ENCODE measurements around the gene NUMA1. TPM values are rescaled to one million over a fixed set of nuclear protein-coding genes. Genes with fewer than 3 reads are reported as not detected.
A peak's percentile ranks its signal among the peaks of the same experiment; 100 is the strongest.

The NUMA1 gene
- polyA plus RNA-seq, 1 donor from 2014 or later = 116 TPM

- no peaks in the 10 kb centered on the region for H3K27me3 ChIP-seq (ENCODE audit: insufficient read depth, low read depth, low read length)
- H3K9me3 ChIP-seq (ENCODE audit: low read length) = no peaks in the 10 kb centered on the region
- H4K20me1 ChIP-seq (ENCODE audit: insufficient read depth) = no peaks in the 10 kb centered on the region
- H3K4me3 ChIP-seq (ENCODE audit: low read length) = no peak overlapping the region
- no peaks in the 10 kb centered on the region for H3K36me3 ChIP-seq (ENCODE audit: insufficient read depth, low read length)
- H2AFZ ChIP-seq (ENCODE audit: low read depth, low read length) = no peak overlapping the region
- no peak overlapping the region for H3K27ac ChIP-seq (ENCODE audit: low read length)
- peak; percentile 84 for TF ChIP-seq CTCF (IDR thresholded peaks at IDR 0.05; ENCODE audit: poor library complexity, severe bottlenecking)
- no peak for TF ChIP-seq TAF1 (IDR thresholded peaks at IDR 0.05; ENCODE audit: low read depth)
- peak; percentile 79 for TF ChIP-seq RAD21 (conservative IDR thresholded peaks at IDR 0.05)
- TF ChIP-seq, protein P1, sequence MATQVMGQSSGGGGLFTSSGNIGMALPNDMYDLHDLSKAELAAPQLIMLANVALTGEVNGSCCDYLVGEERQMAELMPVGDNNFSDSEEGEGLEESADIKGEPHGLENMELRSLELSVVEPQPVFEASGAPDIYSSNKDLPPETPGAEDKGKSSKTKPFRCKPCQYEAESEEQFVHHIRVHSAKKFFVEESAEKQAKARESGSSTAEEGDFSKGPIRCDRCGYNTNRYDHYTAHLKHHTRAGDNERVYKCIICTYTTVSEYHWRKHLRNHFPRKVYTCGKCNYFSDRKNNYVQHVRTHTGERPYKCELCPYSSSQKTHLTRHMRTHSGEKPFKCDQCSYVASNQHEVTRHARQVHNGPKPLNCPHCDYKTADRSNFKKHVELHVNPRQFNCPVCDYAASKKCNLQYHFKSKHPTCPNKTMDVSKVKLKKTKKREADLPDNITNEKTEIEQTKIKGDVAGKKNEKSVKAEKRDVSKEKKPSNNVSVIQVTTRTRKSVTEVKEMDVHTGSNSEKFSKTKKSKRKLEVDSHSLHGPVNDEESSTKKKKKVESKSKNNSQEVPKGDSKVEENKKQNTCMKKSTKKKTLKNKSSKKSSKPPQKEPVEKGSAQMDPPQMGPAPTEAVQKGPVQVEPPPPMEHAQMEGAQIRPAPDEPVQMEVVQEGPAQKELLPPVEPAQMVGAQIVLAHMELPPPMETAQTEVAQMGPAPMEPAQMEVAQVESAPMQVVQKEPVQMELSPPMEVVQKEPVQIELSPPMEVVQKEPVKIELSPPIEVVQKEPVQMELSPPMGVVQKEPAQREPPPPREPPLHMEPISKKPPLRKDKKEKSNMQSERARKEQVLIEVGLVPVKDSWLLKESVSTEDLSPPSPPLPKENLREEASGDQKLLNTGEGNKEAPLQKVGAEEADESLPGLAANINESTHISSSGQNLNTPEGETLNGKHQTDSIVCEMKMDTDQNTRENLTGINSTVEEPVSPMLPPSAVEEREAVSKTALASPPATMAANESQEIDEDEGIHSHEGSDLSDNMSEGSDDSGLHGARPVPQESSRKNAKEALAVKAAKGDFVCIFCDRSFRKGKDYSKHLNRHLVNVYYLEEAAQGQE (IDR thresholded peaks at IDR 0.05; ENCODE audit: borderline replicate concordance) = no peak
- no peak for TF ChIP-seq EZH2 (IDR thresholded peaks at IDR 0.05; ENCODE audit: borderline replicate concordance, insufficient read depth, low read length, poor library complexity, severe bottlenecking)
- TF ChIP-seq SMC3 (conservative IDR thresholded peaks at IDR 0.05; ENCODE audit: poor library complexity) = peak; percentile 92
- TF ChIP-seq MXI1 (conservative IDR thresholded peaks at IDR 0.05; ENCODE audit: poor library complexity, severe bottlenecking) = no peak
- TF ChIP-seq EP300 (conservative IDR thresholded peaks at IDR 0.05; ENCODE audit: poor library complexity, severe bottlenecking) = no peak
- no peak for TF ChIP-seq POLR2AphosphoS5 (IDR thresholded peaks at IDR 0.05)
- no peak overlapping the region for H3K4me2 ChIP-seq (ENCODE audit: low read length)
- H3F3A ChIP-seq (ENCODE audit: insufficient read depth, low read length, poor library complexity, severe bottlenecking) = no peaks in the 10 kb centered on the region
- H3K9me2 ChIP-seq (ENCODE audit: insufficient read depth, low read length) = no peaks in the 10 kb centered on the region
- H3K9ac ChIP-seq (ENCODE audit: low read length) = no peak overlapping the region
- H3K79me2 ChIP-seq (replicated peaks; ENCODE audit: insufficient read depth, low read length) = no peaks in the 10 kb centered on the region
Observed at GRCh38 chr11:72091292-72091691, 10.9 kb upstream of the NUMA1 start.

DNA sequence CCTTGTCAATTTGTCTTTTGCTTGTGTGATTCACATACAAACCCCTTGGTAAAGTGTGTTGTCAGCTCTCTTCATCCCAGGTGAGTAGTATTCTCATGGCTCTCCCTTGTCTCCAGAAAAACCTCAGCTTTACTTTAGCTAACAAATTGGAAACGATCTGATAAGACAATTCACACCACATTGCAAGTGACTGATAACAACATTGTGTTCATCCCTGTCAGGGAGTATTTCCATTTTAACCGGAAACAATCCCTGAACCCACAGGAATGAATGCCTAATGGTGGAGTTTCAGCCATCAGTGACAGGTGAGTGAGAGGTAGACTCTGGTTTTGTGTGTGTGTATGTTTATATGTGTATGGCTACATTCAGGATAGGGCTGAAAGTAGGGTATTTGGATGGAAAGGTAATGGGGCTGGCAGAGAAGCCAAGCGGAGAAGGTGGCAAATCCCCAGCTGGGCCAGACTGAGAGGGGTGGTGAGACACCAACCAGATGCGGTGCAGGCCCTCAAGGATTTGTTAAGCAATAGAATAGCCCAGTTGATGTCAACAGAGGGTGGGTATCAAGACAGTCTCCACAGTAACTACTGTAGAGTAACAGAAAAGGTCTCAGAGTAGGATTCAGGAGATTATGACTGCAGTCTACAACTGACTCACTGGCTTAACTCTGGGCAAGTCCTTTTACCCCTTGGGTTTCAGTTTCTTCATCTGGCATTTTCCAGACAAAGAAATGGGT, 7.9 kb upstream of the NUMA1 start:
- Histone ChIP-seq H3K9me2 (ENCODE audit: insufficient read depth, low read length) (no peaks in the 10 kb centered on the region), H3K9ac (ENCODE audit: low read length) (no peak overlapping the region), H3K4me3 (ENCODE audit: low read length) (no peak overlapping the region), H3K4me2 (ENCODE audit: low read length) (no peak overlapping the region), H4K20me1 (ENCODE audit: insufficient read depth) (no peaks in the 10 kb centered on the region), H2AFZ (ENCODE audit: low read depth, low read length) (no peak overlapping the region), H3K79me2 (replicated peaks; ENCODE audit: insufficient read depth, low read length) (no peaks in the 10 kb centered on the region), H3K27ac (ENCODE audit: low read length) (no peak overlapping the region), H3K27me3 (ENCODE audit: insufficient read depth, low read depth, low read length) (no peaks in the 10 kb centered on the region), H3K9me3 (ENCODE audit: low read length) (no peaks in the 10 kb centered on the region), H3K36me3 (ENCODE audit: insufficient read depth, low read length) (no peaks in the 10 kb centered on the region), H3F3A (ENCODE audit: insufficient read depth, low read length, poor library complexity, severe bottlenecking) (no peaks in the 10 kb centered on the region)
- TF ChIP-seq CTCF (IDR thresholded peaks at IDR 0.05; ENCODE audit: poor library complexity, severe bottlenecking) (no peak), EP300 (conservative IDR thresholded peaks at IDR 0.05; ENCODE audit: poor library complexity, severe bottlenecking) (no peak), TAF1 (IDR thresholded peaks at IDR 0.05; ENCODE audit: low read depth) (no peak)
- TF ChIP-seq, protein P1 (IDR thresholded peaks at IDR 0.05; ENCODE audit: borderline replicate concordance) = no peak
